Muscle of leg (tissue), 11 donors: ENCODE results near the gene FKBP6. TPM values are rescaled to one million over a fixed set of nuclear protein-coding genes. Genes with fewer than 3 reads are reported as not detected.

Experiments used
- DNase-seq: peaks from one replicate; pipeline ENCODE4 v3.0.0; 2013
- H3K27ac ChIP-seq: one replicate; pipeline ENCODE4 v1.5.1; 2013; ENCODE audit warnings: mild to moderate bottlenecking, low read length, control low read depth
- H3K27me3 ChIP-seq: one replicate; pipeline ENCODE4 v1.6.1; 2013; ENCODE audit warnings: low read length; ENCODE audit not compliant: control insufficient read depth, insufficient read depth
- H3K36me3 ChIP-seq: one replicate; pipeline ENCODE4 v1.6.1; 2013; ENCODE audit warnings: low read length; ENCODE audit not compliant: control insufficient read depth, insufficient read depth
- H3K4me1 ChIP-seq: one replicate; pipeline ENCODE4 v1.6.1; 2013; ENCODE audit warnings: low read length; ENCODE audit not compliant: control insufficient read depth, insufficient read depth
- H3K4me3 ChIP-seq: one replicate; pipeline ENCODE4 v1.5.1; 2013; ENCODE audit warnings: low read length, control low read depth
- H3K9me3 ChIP-seq: replicated peaks from 2 replicates; pipeline ENCODE4 v1.6.1; 2013; ENCODE audit warnings: low read depth, low read length; ENCODE audit not compliant: control insufficient read depth
- WGBS: methylation state at CpG from one replicate; pipeline ENCODE4 v1.1.5; 2013; ENCODE audit warnings: missing lambda C conversion rate; ENCODE audit not compliant: insufficient coverage; 5-methylcytosine and 5-hydroxymethylcytosine counted together
- polyA plus RNA-seq, 8 donors: library from polyadenylated mRNA; unstranded; fragments of 120-200 nt; gene quantifications; one replicate each; pipeline versions ENCODE4 v1.2.1 to v1.2.3, GENCODE V29; 2013; ENCODE audit warnings: inconsistent platforms in 1 of 8, low replicate concordance in 1 of 8; ENCODE audit not compliant: insufficient read length in 8 of 8, insufficient read depth in 1 of 8
- total RNA-seq: library from RNA; stranded (reverse); fragments of 120-200 nt; gene quantifications from one replicate; pipeline ENCODE4 v1.2.4, GENCODE V29; 2013

Gene FKBP6
- total and polyA plus RNA-seq, 9 donors, result 0.20 to 0.57 (median 0.28) TPM; not detected in 3

DNA sequence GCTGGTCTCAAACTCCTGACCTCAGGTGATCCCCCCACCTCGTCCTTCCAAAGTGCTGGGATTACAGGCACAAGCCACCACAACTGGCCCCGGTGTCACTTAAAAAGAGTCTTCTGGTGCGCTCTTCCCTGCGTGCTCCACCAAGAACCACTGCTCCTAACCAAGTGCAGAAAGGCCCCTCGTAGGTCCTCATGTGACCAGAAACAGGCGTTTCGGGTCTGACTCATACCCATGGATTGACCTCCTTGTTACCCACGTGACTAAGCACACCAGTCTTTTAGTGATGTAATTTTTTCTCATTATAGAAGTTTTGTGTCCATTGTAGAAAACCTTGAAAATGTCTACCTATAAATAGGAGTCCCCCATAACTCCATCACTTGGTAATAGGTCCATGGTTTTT is 13.9 kb downstream of the FKBP6 start:
- WGBS, result 82% methylated on average over 5 of the region's 8 CpGs

DNA sequence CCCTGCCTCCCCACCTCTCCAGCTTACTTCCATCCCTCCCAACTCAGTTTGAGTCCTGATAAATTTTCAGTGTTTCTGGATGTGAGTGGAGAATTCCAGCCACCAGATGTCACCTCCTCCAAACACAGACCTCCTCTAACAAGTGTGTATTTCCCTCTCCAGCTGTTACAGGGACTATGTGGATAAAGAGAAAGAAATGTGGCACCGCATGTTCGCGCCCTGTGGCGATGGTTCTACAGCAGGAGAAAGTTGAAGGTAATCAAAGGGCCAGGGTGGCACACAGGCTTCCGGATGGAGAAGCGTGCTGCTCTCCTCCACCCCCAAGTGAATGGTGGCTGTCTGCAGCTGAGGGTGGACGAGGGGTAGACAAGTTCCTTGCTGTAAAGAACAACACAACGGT is 14.7 kb downstream of the FKBP6 start:
- DNase-seq, result peak; percentile 85
- H3K36me3 ChIP-seq, result no peaks in the 10 kb centered on the region
- peak overlapping the region; percentile 34 for H3K4me3 ChIP-seq
- no peaks in the 10 kb centered on the region for H3K27me3 ChIP-seq
- no peak overlapping the region for H3K27ac ChIP-seq
- no peaks in the 10 kb centered on the region for H3K9me3 ChIP-seq
- 9% methylated on average over 6 of the region's 8 CpGs for WGBS
- peaks cover 18% of the 10 kb centered on the region for H3K4me1 ChIP-seq

More for the DNA sequence above, 13.9 kb downstream of the FKBP6 start:
- Histone ChIP-seq H3K4me3 (no peak overlapping the region), H3K9me3 (no peaks in the 10 kb centered on the region), H3K4me1 (peaks cover 18% of the 10 kb centered on the region), H3K27me3 (no peaks in the 10 kb centered on the region), H3K27ac (no peak overlapping the region), H3K36me3 (no peaks in the 10 kb centered on the region)
- DNase-seq, result no peak

DNA sequence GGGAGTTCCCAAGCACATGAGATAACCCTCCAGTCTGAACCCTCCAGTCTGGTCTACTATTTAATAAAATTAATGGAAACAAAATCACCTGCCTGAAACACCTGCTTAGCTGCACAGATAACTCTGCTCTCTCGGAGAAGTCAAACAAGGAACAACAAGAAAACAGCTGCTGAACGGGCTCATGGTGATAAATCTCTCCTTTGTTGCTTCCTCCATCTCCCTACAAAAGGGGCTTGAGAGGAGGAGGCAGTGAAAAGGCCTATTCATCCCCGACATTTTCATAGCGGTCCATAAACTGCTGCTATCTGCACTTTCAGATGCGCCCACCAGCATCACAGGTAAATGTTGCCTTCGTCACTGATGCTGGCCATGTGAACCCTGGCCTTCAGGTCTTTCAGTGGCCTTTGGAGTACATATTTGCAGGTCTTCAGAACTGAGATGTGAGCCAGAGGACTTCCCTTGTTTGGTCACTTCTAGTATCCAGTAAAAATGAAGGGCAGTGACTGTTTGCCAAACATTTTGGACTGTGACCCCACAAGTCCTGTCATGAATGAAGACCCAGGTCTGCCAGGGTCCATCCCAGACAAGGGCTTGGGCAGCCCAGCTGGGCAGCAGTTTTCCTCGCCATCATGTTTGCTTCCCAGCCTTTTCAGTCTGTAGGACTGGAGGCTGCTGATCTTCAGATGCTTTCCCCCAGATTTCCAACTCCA is 15.9 kb downstream of the FKBP6 start:
- 81% methylated on average over 5 of the region's 7 CpGs for WGBS
- Histone ChIP-seq H3K27me3 (no peaks in the 10 kb centered on the region), H3K27ac (no peak overlapping the region), H3K36me3 (no peaks in the 10 kb centered on the region), H3K4me3 (no peak overlapping the region), H3K9me3 (no peaks in the 10 kb centered on the region), H3K4me1 (peaks cover 18% of the 10 kb centered on the region)
- no peak for DNase-seq

DNA sequence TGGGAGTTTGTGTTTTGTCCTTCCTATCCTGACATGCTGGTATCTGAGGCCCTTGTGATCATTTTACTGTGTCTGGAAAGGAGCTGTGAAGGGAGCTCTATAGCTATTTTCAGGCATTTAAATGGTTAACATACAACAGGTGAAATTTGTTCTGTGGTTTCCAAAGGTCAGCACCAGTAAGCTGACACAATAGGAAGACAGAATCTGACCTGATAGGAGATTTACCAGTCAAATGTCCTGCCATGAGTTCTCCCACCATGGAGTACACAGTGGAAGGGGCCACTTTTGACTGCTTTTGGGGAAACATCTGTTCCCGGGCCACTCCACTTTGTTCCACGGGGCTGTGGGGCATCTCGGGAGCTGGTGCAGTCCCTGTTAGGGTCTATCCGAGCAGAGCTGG is 17.6 kb downstream of the FKBP6 start:
- Histone ChIP-seq H3K36me3 (no peaks in the 10 kb centered on the region), H3K27ac (no peak overlapping the region), H3K4me3 (no peak overlapping the region), H3K27me3 (no peaks in the 10 kb centered on the region), H3K4me1 (peaks cover 28% of the 10 kb centered on the region), H3K9me3 (no peaks in the 10 kb centered on the region)
- WGBS, result 43% methylated on average over 3 of the region's 4 CpGs
- no peak for DNase-seq

DNA sequence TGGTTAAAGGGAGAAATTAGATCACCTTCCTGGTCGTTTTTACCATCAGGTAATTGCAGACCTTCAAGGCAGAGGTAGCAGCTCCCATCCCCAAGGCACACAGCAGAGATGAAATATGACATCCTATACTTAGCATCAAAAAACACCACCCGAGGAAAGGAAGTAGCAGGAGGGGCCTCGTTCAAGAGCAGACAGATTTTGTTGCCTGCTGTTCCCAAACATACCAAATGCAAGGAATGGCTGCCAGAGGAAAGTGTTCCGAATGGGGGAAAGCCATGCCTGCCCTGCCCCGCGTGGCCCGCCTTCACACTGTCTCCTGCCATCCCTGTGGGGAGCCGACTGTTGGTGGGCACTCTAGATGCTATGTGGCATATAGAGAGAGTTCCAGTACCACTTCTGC is 18.0 kb downstream of the FKBP6 start:
- H3K4me3 ChIP-seq, result no peak overlapping the region
- DNase-seq, result no peak
- H3K4me1 ChIP-seq, result peaks cover 31% of the 10 kb centered on the region
- WGBS, result 0% methylated on average over 2 of the region's 8 CpGs
- H3K36me3 ChIP-seq, result no peaks in the 10 kb centered on the region
- H3K9me3 ChIP-seq, result no peaks in the 10 kb centered on the region
- H3K27ac ChIP-seq, result no peak overlapping the region
- H3K27me3 ChIP-seq, result no peaks in the 10 kb centered on the region

DNA sequence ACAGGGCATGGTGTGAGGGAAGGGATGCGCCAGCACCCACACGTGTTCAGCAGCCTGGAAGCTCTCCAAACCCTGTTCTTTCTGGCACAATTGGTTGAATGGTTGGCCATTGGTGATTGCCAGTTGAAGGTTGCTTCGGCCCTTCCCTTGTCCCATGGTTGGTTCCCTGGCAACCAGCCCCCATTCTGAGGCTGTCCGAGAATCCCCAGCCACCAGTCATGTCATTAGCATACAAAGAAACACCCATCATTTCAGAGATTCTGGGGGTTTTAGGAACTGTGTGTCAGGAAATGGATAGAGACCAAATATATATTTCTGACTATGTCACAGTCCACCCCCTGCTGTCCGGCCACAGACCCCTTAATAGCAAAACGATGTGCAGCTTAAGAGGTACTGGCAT is 21.8 kb downstream of the FKBP6 start:
- no peak overlapping the region for H3K27ac ChIP-seq
- peaks cover 42% of the 10 kb centered on the region for H3K4me1 ChIP-seq
- 56% methylated on average over 3 of the region's 6 CpGs for WGBS
- H3K4me3 ChIP-seq, result no peak overlapping the region
- DNase-seq, result no peak
- H3K36me3 ChIP-seq, result no peaks in the 10 kb centered on the region
- no peaks in the 10 kb centered on the region for H3K27me3 ChIP-seq
- peaks cover 8% of the 10 kb centered on the region for H3K9me3 ChIP-seq

DNA sequence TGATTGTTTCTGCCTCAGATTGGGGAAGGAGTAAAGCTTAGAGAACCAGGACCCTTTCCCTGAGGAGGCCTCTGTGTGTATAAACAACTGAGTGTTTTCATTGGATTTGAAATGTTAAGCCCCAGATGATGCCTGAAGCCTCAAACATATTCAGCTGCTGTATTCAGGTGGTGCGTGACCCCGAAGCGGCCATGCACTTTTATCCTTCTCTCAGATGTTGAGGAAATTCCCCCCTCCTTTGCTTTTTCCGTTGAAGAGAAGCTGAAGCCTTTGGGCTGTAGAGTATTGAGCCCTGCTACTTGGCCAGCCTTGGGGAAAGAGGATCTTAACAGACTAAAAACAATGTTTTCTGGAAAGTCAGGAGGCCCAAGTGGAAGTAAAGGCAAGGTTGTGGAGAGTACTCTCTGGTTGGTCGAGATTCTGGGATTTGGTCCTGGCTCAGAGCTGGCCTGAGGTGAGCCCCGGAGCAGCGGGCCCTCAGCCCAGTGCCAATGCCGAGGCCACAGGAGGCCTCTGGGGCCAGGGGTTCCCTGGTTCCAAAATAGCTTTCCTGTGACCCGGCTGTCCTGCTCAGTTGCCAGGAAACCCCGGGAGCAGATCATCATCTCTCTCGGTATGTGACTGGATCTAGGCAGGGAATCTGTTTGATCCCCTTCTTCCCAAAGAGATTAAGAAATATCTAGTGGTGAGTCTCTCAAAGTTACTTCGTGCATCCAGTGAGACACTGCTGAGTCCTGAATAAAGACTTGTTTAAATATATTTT is 22.5 kb downstream of the FKBP6 start:
- H3K4me3 ChIP-seq, result no peak overlapping the region
- DNase-seq, result peak; percentile 69
- 15% methylated on average over 4 of the region's 12 CpGs for WGBS

DNA sequence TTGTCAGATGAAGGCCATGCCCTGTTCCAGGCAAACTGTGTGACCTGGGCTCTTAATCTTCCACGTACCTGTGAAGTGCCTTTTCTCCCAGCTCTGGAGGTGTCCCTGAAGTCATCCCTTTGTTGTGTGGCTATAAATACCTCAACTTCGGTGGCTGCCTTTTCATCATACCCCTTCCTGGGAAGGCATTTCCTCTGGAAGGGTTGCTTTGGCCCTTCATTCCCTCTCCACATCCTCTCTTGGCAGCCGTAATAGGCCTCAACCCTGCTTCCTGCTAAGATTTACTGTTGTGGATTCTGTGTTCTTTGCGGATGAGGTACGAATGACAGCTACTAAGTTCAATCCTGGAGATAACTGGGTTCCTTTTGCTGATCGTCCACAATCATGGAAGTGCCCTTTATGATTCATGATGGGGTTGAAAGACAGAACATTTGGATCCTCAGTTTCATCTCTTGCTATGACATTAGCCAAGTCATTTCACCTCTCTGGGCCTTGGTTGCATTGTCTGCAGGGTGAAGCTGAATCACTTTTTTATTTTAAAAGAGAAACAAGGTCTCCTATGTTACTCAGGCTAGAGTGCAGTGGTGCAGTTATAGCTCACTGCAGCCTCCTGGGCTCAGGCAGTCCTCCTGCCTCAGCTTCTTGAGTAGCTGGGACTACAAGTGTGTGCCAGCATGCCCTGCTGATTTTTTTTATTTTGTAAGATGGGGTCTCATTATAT is 23.6 kb downstream of the FKBP6 start:
- WGBS, result 54% methylated on average over 2 of the region's 6 CpGs
- H3K36me3 ChIP-seq, result no peaks in the 10 kb centered on the region

More for the DNA sequence above, 22.5 kb downstream of the FKBP6 start:
- Histone ChIP-seq H3K36me3 (no peaks in the 10 kb centered on the region), H3K27ac (peak overlapping the region; percentile 78), H3K4me1 (peaks cover 35% of the 10 kb centered on the region), H3K27me3 (no peaks in the 10 kb centered on the region), H3K9me3 (peaks cover 8% of the 10 kb centered on the region)

DNA sequence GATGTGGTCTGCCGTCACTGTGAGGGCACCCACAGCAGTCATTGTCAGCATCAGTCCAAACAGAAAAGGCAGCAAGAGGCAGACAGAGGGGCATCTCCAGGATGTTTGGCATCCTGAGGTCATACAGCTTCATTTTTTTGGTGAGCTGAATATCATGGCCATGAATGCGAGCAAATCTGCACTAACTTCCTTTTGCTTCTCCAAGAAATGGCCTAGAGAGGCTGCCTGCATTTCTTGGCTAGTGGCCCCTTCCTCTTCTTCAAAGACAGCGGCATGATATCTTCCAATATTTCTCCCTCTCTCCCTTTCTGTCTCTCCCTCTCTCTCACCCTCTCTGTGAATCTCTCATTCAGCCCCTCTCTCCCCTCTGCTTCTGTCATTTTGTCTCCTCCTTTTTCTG is 24.8 kb downstream of the FKBP6 start:
- H3K4me3 ChIP-seq, result no peak overlapping the region
- no peak for DNase-seq
- no peaks in the 10 kb centered on the region for H3K36me3 ChIP-seq
- peaks cover 33% of the 10 kb centered on the region for H3K4me1 ChIP-seq
- peaks cover 8% of the 10 kb centered on the region for H3K9me3 ChIP-seq
- 97% methylated on average over 3 of the region's 3 CpGs for WGBS
- peaks cover 2% of the 10 kb centered on the region for H3K27me3 ChIP-seq
- H3K27ac ChIP-seq, result no peak overlapping the region

More for the DNA sequence above, 23.6 kb downstream of the FKBP6 start:
- H3K9me3 ChIP-seq, result peaks cover 8% of the 10 kb centered on the region
- DNase-seq, result no peak
- H3K4me1 ChIP-seq, result peaks cover 29% of the 10 kb centered on the region
- H3K27ac ChIP-seq, result peak overlapping the region; percentile 78
- no peaks in the 10 kb centered on the region for H3K27me3 ChIP-seq
- H3K4me3 ChIP-seq, result no peak overlapping the region

DNA sequence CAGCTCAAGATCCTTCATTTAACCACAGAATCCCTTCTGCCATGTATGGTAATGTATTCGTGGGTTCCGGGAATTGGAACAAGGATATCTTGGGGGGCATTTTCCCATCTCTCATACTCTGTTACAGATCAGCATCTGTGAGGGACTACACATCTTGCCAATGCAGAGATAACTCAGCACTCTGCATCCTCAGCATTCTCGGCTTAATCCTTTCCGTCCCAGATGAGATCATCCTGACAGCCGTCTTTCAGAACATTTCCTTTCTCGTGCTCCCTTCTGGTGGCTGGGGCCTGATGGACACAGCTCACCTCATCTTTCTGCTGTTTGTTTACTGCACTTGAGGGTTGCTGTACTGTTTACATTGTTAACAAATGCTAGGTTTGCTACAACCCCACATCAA is 25.3 kb downstream of the FKBP6 start:
- 68% methylated on average over 2 of the region's 6 CpGs for WGBS
- H3K9me3 ChIP-seq, result peaks cover 8% of the 10 kb centered on the region
- H3K27me3 ChIP-seq, result peaks cover 2% of the 10 kb centered on the region
- peaks cover 38% of the 10 kb centered on the region for H3K4me1 ChIP-seq
- H3K27ac ChIP-seq, result no peak overlapping the region
- H3K36me3 ChIP-seq, result no peaks in the 10 kb centered on the region
- DNase-seq, result no peak
- H3K4me3 ChIP-seq, result no peak overlapping the region
